ENCODE results near the gene IFNAR1.

Gene IFNAR1

DNA sequence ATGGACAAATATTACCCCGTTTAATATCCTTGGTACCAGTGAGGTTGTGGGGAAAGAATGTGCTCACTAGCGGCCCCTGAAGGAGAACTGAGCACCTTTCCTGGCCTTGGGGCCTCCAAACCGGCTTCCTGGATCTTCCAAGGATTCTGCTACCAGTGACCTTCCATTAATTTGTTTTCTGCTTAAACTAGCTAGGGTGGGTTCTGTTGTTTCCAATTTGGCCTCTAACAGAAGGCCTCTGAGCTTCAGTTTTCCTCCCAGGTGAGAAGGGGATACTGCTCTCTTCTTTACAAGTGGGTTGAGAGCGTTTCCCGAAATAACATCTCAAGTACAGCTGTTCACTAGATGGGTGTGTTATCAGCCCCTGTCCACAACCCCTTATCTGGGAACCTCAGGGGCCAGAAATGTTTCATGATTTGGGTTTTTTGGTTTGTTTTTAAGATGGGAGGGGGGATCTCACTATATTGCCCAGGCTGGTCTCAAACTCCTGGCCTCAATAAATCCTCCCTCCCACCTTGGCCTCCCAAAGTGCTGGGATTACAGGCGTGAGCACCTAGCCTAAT is 61.5 kb downstream of the IFNAR1 start:
- DNase-seq (ENCODE audit: low spot score), result no peak
- TF ChIP-seq, protein P1, sequence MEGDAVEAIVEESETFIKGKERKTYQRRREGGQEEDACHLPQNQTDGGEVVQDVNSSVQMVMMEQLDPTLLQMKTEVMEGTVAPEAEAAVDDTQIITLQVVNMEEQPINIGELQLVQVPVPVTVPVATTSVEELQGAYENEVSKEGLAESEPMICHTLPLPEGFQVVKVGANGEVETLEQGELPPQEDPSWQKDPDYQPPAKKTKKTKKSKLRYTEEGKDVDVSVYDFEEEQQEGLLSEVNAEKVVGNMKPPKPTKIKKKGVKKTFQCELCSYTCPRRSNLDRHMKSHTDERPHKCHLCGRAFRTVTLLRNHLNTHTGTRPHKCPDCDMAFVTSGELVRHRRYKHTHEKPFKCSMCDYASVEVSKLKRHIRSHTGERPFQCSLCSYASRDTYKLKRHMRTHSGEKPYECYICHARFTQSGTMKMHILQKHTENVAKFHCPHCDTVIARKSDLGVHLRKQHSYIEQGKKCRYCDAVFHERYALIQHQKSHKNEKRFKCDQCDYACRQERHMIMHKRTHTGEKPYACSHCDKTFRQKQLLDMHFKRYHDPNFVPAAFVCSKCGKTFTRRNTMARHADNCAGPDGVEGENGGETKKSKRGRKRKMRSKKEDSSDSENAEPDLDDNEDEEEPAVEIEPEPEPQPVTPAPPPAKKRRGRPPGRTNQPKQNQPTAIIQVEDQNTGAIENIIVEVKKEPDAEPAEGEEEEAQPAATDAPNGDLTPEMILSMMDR (IDR thresholded peaks at IDR 0.05; ENCODE audit: extremely low read depth, missing control alignments), result no peak

DNA sequence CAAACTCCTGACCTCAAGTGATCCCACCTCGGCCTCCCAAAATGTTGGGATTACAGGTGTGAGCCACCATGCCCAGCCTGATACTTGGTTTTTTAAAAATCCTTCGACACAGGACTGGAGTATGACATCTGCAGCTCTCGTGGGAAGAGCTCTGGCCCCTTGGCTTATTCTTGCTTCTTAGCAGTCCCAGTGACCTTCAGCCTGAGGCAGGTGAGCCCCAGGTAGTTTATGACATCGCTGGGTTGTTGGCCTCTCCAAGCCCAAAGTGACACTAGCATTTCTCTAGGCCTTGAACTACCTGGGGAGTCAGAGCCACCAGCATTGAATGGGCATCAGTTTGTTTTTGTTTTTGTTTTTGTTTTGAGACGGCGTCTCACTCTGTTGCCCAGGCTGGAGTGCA is 62.5 kb downstream of the IFNAR1 start:
- no peak for DNase-seq (ENCODE audit: low spot score)
- TF ChIP-seq, protein P1 (IDR thresholded peaks at IDR 0.05; ENCODE audit: extremely low read depth, missing control alignments), result no peak

DNA sequence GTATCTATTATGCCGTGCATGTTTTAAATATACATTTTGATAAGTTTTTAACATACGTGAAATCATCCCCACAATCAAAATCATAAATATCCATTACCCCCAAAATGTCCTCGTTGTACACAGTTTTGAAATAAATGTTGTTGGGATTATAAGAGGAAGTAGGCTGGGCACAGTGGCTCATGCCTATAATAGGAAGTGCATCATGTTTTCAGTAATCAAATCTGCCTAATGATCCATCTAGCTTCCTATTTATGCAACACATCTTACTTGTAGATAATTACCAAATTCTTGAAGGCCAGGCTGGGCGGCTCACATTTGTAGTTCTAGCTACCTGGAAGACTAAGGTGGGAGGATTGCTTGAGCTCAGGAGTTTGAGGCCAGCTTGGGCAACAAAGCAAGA is 63.4 kb downstream of the IFNAR1 start:
- no peak for DNase-seq (ENCODE audit: low spot score)

GRCh38 chr21:33390479-33390878 is 65.7 kb downstream of the IFNAR1 start:
- DNase-seq (ENCODE audit: low spot score), result no peak
- TF ChIP-seq, protein P1 (IDR thresholded peaks at IDR 0.05; ENCODE audit: extremely low read depth, missing control alignments), result no peak

More for the DNA sequence above, 63.4 kb downstream of the IFNAR1 start:
- TF ChIP-seq, protein P1 (IDR thresholded peaks at IDR 0.05; ENCODE audit: extremely low read depth, missing control alignments), result no peak

- DNase-seq (ENCODE audit: low spot score), result no peak
- TF ChIP-seq, protein P1 (IDR thresholded peaks at IDR 0.05; ENCODE audit: extremely low read depth, missing control alignments), result no peak
These were observed 66.9 kb downstream of the IFNAR1 start for GRCh38 chr21:33391656-33392055.

- TF ChIP-seq, protein P1 (IDR thresholded peaks at IDR 0.05; ENCODE audit: extremely low read depth, missing control alignments), result no peak
- no peak for DNase-seq (ENCODE audit: low spot score)
These were observed 67.7 kb downstream of the IFNAR1 start for GRCh38 chr21:33392284-33392985.

DNA sequence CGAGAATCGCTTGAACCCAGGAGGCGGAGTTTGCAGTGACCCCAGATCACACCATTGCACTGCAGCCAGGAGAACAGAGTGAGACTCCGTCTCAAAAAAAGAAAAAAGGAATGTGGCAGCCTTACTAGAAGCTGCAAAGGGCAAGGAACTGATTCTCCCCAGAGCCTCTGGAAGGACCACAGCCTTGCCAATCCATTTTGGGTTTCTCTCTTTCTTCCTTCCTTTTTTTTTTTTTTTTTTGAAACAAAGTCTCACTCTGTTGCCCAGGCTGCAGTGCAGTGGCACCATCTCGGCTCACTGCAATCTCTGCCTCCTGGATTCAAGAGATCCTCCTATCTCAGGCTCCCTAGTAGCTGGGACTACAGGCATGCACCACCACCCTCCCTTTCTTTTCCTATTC is 68.6 kb downstream of the IFNAR1 start:
- no peak for DNase-seq (ENCODE audit: low spot score)
- TF ChIP-seq, protein P1 (IDR thresholded peaks at IDR 0.05; ENCODE audit: extremely low read depth, missing control alignments), result no peak
